Mesothelial cell of epicardium (in vitro differentiated cells): ENCODE results near the gene VSIG10L. TPM values are rescaled to one million over a fixed set of nuclear protein-coding genes. Genes with fewer than 3 reads are reported as not detected.

Experiments used
- DNase-seq, 2 experiments: peaks; one replicate each; pipeline ENCODE4 v3.0.0; 2021; ENCODE audit warnings: low spot score in 2 of 2; ENCODE audit not compliant: unreplicated experiment in 2 of 2
- H3K27ac Mint-ChIP-seq: 2 replicates; pipeline ENCODE4 v1.8.0; 2021; ENCODE audit warnings: mixed read lengths
- H3K27me3 Mint-ChIP-seq: 2 replicates; pipeline ENCODE4 v1.8.0; 2021; ENCODE audit warnings: low read depth, mixed read lengths
- H3K36me3 Mint-ChIP-seq: 2 replicates; pipeline ENCODE4 v1.8.0; 2021; ENCODE audit warnings: mixed read lengths
- H3K4me1 Mint-ChIP-seq: 2 replicates; pipeline ENCODE4 v1.8.0; 2021; ENCODE audit warnings: mixed read lengths
- H3K4me3 Mint-ChIP-seq: 2 replicates; pipeline ENCODE4 v1.8.0; 2021; ENCODE audit warnings: mild to moderate bottlenecking, moderate library complexity, mixed read lengths
- H3K9me3 Mint-ChIP-seq: 2 replicates; pipeline ENCODE4 v1.8.0; 2021; ENCODE audit warnings: mixed read lengths
- CTCF ChIP-seq: fragments of 200-600 bp; sonication (generic); IDR thresholded peaks from one replicate; pipeline ENCODE4 v1.5.0; 2021; ENCODE audit warnings: antibody characterized with exemption; ENCODE audit not compliant: unreplicated experiment
- total RNA-seq: library from RNA; stranded (reverse); gene quantifications from 3 replicates; pipeline ENCODE4 v1.2.1, GENCODE V29; 2021

VSIG10L gene
- total RNA-seq, 1 donor from 2014 or later: 8.9 TPM

GRCh38 chr19:51372021-51372648 is 30.2 kb upstream of the VSIG10L start:
- no peak for TF ChIP-seq CTCF
- Mint-ChIP-seq H3K4me1 (peaks cover 5% of the 10 kb centered on the region), H3K27ac (no peak overlapping the region), H3K4me3 (no peak overlapping the region), H3K36me3 (no peaks in the 10 kb centered on the region), H3K27me3 (peaks cover 19% of the 10 kb centered on the region), H3K9me3 (no peaks in the 10 kb centered on the region)
- no peak for DNase-seq

GRCh38 chr19:51371186-51371690 is 29.3 kb upstream of the VSIG10L start:
- Mint-ChIP-seq H3K4me3 (no peak overlapping the region), H3K27me3 (peaks cover 19% of the 10 kb centered on the region), H3K4me1 (peaks cover 5% of the 10 kb centered on the region), H3K27ac (no peak overlapping the region), H3K9me3 (no peaks in the 10 kb centered on the region), H3K36me3 (no peaks in the 10 kb centered on the region)
- no peak for DNase-seq
- no peak for TF ChIP-seq CTCF

- Mint-ChIP-seq H3K36me3 (no peaks in the 10 kb centered on the region), H3K4me1 (peaks cover 12% of the 10 kb centered on the region), H3K9me3 (no peaks in the 10 kb centered on the region), H3K27me3 (peaks cover 19% of the 10 kb centered on the region), H3K27ac (no peak overlapping the region), H3K4me3 (peak overlapping the region; percentile 22)
- TF ChIP-seq CTCF: no peak
- no peak for DNase-seq
Observed at GRCh38 chr19:51370230-51370629, 28.3 kb upstream of the VSIG10L start.

GRCh38 chr19:51368366-51369282 is 26.7 kb upstream of the VSIG10L start, which contains the start of gene CLDND2:
CLDND2 (minus strand) TSS chr19:51369003; CDS start chr19:51368577, 426 bp downstream.
- no peak for TF ChIP-seq CTCF
- H3K27me3 Mint-ChIP-seq: peaks cover 16% of the 10 kb centered on the region
- H3K27ac Mint-ChIP-seq: peak within 1 kb of the TSS; percentile 96
- peak within 1 kb of the TSS; percentile 85 for H3K4me3 Mint-ChIP-seq
- H3K9me3 Mint-ChIP-seq: no peaks in the 10 kb centered on the region
- no peaks in the 10 kb centered on the region for H3K36me3 Mint-ChIP-seq
- no peak for DNase-seq
- H3K4me1 Mint-ChIP-seq: peaks cover 24% of the 10 kb centered on the region

- DNase-seq: peak; percentile 98 to 100
- H3K4me1 Mint-ChIP-seq: peaks cover 29% of the 10 kb centered on the region
- H3K9me3 Mint-ChIP-seq: no peaks in the 10 kb centered on the region
- H3K27me3 Mint-ChIP-seq: peaks cover 16% of the 10 kb centered on the region
- peak overlapping the region; percentile 85 for H3K4me3 Mint-ChIP-seq
- peak overlapping the region; percentile 96 for H3K27ac Mint-ChIP-seq
- TF ChIP-seq CTCF: no peak
- H3K36me3 Mint-ChIP-seq: no peaks in the 10 kb centered on the region
Observed at GRCh38 chr19:51367565-51368365, 25.8 kb upstream of the VSIG10L start.
